IMR-90 (cell line): ENCODE measurements around the gene TEX47. TPM values are rescaled to one million over a fixed set of nuclear protein-coding genes. Genes with fewer than 3 reads are reported as not detected.

Experiments used
- ATAC-seq: fragments of 200-7000 bp; cut with Tn5 transposase; 2 replicates; pipeline ENCODE4 v1.9.1; 2020; ENCODE audit warnings: low read depth, mild to moderate bottlenecking, moderate library complexity
- BruUV-seq: library from RNA; stranded (reverse); fragments of 400-500 nt; replicated peaks from 2 replicates; lab custom pipeline; 2021; lab: Mats Ljungman, UMichigan
- CTCF ChIA-PET: fragments of 300-600 bp; formaldehyde crosslinking; extraction: SDS; loops from one replicate; lab custom pipeline; 2021; ENCODE audit warnings: antibody characterized with exemption; lab: Yijun Ruan, JAX
- POLR2A ChIA-PET: fragments of 300-600 bp; sonication (Branson Sonifier 250); formaldehyde crosslinking; loops from one replicate; lab custom pipeline; 2022; ENCODE audit warnings: antibody characterized with exemption; ENCODE audit not compliant: unreplicated experiment; lab: Charles Lee
- DNase-seq: peaks from one replicate; pipeline ENCODE4 v3.0.0; 2013
- H2AFZ ChIP-seq: replicated peaks from 2 replicates; pipeline ENCODE3; 2013; ENCODE audit warnings: low read length, mild to moderate bottlenecking; ENCODE audit not compliant: poor library complexity
- H2AK5ac ChIP-seq: 2 replicates; pipeline ENCODE4 v1.6.1; 2013; ENCODE audit warnings: low read depth, low read length, inconsistent platforms
- H2AK9ac ChIP-seq: replicated peaks from 2 replicates; pipeline ENCODE3; 2013; ENCODE audit warnings: mild to moderate bottlenecking, low read depth, low read length, moderate library complexity; ENCODE audit not compliant: poor library complexity
- H2BK120ac ChIP-seq: 2 replicates; pipeline ENCODE4 v1.6.1; 2013; ENCODE audit warnings: low read depth, low read length, inconsistent platforms
- H2BK15ac ChIP-seq: 3 replicates; pipeline ENCODE4 v1.6.1; 2013; ENCODE audit warnings: low read depth, low read length, inconsistent platforms
- H2BK20ac ChIP-seq: 2 replicates; pipeline ENCODE4 v1.6.1; 2013; ENCODE audit warnings: low read depth, mild to moderate bottlenecking, inconsistent platforms, low read length, moderate library complexity
- H2BK5ac ChIP-seq: 2 replicates; pipeline ENCODE4 v1.6.1; 2013; ENCODE audit warnings: mild to moderate bottlenecking, low read depth, low read length, inconsistent platforms; ENCODE audit not compliant: poor library complexity, severe bottlenecking
- H3K14ac ChIP-seq: replicated peaks from 2 replicates; pipeline ENCODE4 v1.6.1; 2013; ENCODE audit warnings: low read depth, low read length, inconsistent platforms
- H3K18ac ChIP-seq: 2 replicates; pipeline ENCODE4 v1.6.1; 2013; ENCODE audit warnings: low read depth, low read length, control low read depth
- H3K23ac ChIP-seq: 2 replicates; pipeline ENCODE4 v1.6.1; 2013; ENCODE audit warnings: low read depth, low read length, inconsistent platforms
- H3K27ac ChIP-seq: 2 replicates; pipeline ENCODE4 v1.5.1; 2013; ENCODE audit warnings: mild to moderate bottlenecking, control low read depth, low read length; ENCODE audit not compliant: insufficient read depth
- H3K27me3 ChIP-seq: 2 replicates; pipeline ENCODE4 v1.6.1; 2013; ENCODE audit warnings: low read length; ENCODE audit not compliant: control insufficient read depth, insufficient read depth
- H3K36me3 ChIP-seq: 2 replicates; pipeline ENCODE4 v1.6.1; 2013; ENCODE audit warnings: low read length, mixed read lengths; ENCODE audit not compliant: control insufficient read depth, insufficient read depth
- H3K4ac ChIP-seq: 2 replicates; pipeline ENCODE4 v1.6.1; 2013; ENCODE audit warnings: low read depth, low read length, inconsistent platforms
- H3K4me1 ChIP-seq: 2 replicates; pipeline ENCODE4 v1.6.1; 2013; ENCODE audit warnings: low read length, mixed read lengths; ENCODE audit not compliant: control insufficient read depth, insufficient read depth
- H3K4me2 ChIP-seq: 2 replicates; pipeline ENCODE4 v1.6.1; 2013; ENCODE audit warnings: low read depth, mild to moderate bottlenecking, control low read depth, low read length, moderate library complexity
- H3K4me3 ChIP-seq: 2 replicates; pipeline ENCODE4 v1.5.1; 2013; ENCODE audit warnings: low read depth, mild to moderate bottlenecking, control low read depth, low read length, moderate library complexity; ENCODE audit not compliant: insufficient read depth
- H3K56ac ChIP-seq: 2 replicates; pipeline ENCODE4 v1.6.1; 2013; ENCODE audit warnings: low read length, inconsistent platforms; ENCODE audit not compliant: insufficient read depth; ENCODE audit errors: extremely low read depth
- H3K79me1 ChIP-seq, 2 experiments: 2 replicates each; pipeline ENCODE4 v1.6.1; 2013; ENCODE audit warnings: low read length in 2 of 2, inconsistent platforms in 1 of 2, low read depth in 1 of 2
- H3K9ac ChIP-seq: 2 replicates; pipeline ENCODE4 v1.6.1; 2013; ENCODE audit warnings: low read depth, low read length, control low read depth
- H3K9me1 ChIP-seq: 2 replicates; pipeline ENCODE4 v1.6.1; 2013; ENCODE audit warnings: low read length, inconsistent platforms; ENCODE audit not compliant: insufficient read depth
- H3K9me3 ChIP-seq: 2 replicates; pipeline ENCODE4 v1.6.1; 2013; ENCODE audit warnings: low read length; ENCODE audit not compliant: control insufficient read depth, insufficient read depth
- H4K20me1 ChIP-seq: 2 replicates; pipeline ENCODE4 v1.6.1; 2013; ENCODE audit warnings: low read length, inconsistent platforms; ENCODE audit not compliant: insufficient read depth
- H4K5ac ChIP-seq: 2 replicates; pipeline ENCODE4 v1.6.1; 2013; ENCODE audit warnings: mild to moderate bottlenecking, low read depth, low read length, control low read depth
- H4K8ac ChIP-seq, 2 experiments: 2 replicates each; pipeline ENCODE4 v1.6.1; 2013; ENCODE audit warnings: low read depth in 2 of 2, low read length in 2 of 2, control low read depth in 1 of 2, inconsistent platforms in 1 of 2
- H4K91ac ChIP-seq: 2 replicates; pipeline ENCODE4 v1.6.1; 2013; ENCODE audit warnings: low read depth, low read length, inconsistent platforms; ENCODE audit not compliant: insufficient read depth
- CEBPB ChIP-seq: IDR thresholded peaks from 2 replicates; pipeline ENCODE4 v1.6.1; 2012; ENCODE audit warnings: low read depth, low read length, improper control_type of control experiment
- MAZ ChIP-seq: IDR thresholded peaks from 2 replicates; pipeline ENCODE4 v1.6.1; 2012; ENCODE audit warnings: low read depth, mild to moderate bottlenecking, low read length, improper control_type of control experiment, moderate library complexity, borderline replicate concordance
- POLR2A ChIP-seq: IDR thresholded peaks from 2 replicates; pipeline ENCODE4 v1.6.1; 2012; ENCODE audit warnings: mild to moderate bottlenecking, low read depth, low read length
- RCOR1 ChIP-seq: IDR thresholded peaks from 2 replicates; pipeline ENCODE4 v1.6.1; 2012; ENCODE audit warnings: mild to moderate bottlenecking, low read length, improper control_type of control experiment; ENCODE audit not compliant: insufficient replicate concordance
- RFX5 ChIP-seq: IDR thresholded peaks from 2 replicates; pipeline ENCODE4 v1.8.0; 2012; ENCODE audit warnings: low read depth, mild to moderate bottlenecking, low read length, moderate library complexity
- SMC3 ChIP-seq: fragments of 150-350 bp; IDR thresholded peaks from 2 replicates; pipeline ENCODE4 v1.6.1; 2016; ENCODE audit warnings: low read depth, mild to moderate bottlenecking, antibody characterized with exemption, low read length, moderate library complexity
- dilution Hi-C: fragments of 300-500 bp; cut with HindIII; formaldehyde crosslinking; loops from one replicate; pipeline ENCODE4 v1.14.3; 2018; ENCODE audit warnings: low sequenced_read_pairs; ENCODE audit not compliant: unreplicated experiment
- in situ Hi-C: fragments of 300-500 bp; cut with MboI; formaldehyde crosslinking; loops from 3 replicates; pipeline ENCODE4 v1.14.3; 2019; ENCODE audit warnings: low sequenced_read_pairs, inconsistent platforms, mixed read lengths
- intact Hi-C: fragments of 100-400 bp; cut with micrococcal nuclease; formaldehyde crosslinking; loops from 2 replicates; pipeline ENCODE4 v1.10.0; 2022
- polyA plus RNA-seq, 3 experiments: library from polyadenylated mRNA; depleted of rRNA; stranded (reverse); fragments of >200 nt; gene quantifications; 2 replicates each; pipeline ENCODE4 v1.2.3, GENCODE V29; 2012; ENCODE audit warnings: low replicate concordance in 1 of 3
- total RNA-seq: library from RNA; depleted of rRNA; stranded (reverse); fragments of >200 nt; gene quantifications from 2 replicates; pipeline ENCODE4 v1.2.3, GENCODE V29; 2012
- TF ChIP-seq, protein P1 (sequence below): fragments of 150-350 bp; IDR thresholded peaks from 2 replicates; pipeline ENCODE4 v1.6.1; 2016; ENCODE audit warnings: low read depth, mild to moderate bottlenecking, low read length, moderate library complexity, borderline replicate concordance
- TF ChIP-seq, protein P2 (sequence below): conservative IDR thresholded peaks from 2 replicates; pipeline ENCODE4 v1.5.1; 2012; ENCODE audit warnings: mild to moderate bottlenecking, low read depth, low read length, improper control_type of control experiment

Gene TEX47
- total and polyA plus RNA-seq, 2 of the 4 experiments (the other 2 are of a cell fraction), result not detected

GRCh38 chr7:88775838-88776237, 19.7 kb downstream of the TEX47 start:
- Histone ChIP-seq H3K27me3 (no peaks in the 10 kb centered on the region), H2AFZ (no peak overlapping the region), H2AK5ac (no peak overlapping the region), H3K36me3 (no peaks in the 10 kb centered on the region), H3K4me3 (no peak overlapping the region), H4K91ac (no peak overlapping the region), H3K9me1 (no peaks in the 10 kb centered on the region), H3K4ac (no peak overlapping the region), H2BK120ac (no peak overlapping the region), H3K9me3 (peaks cover 6% of the 10 kb centered on the region), H3K56ac (no peak overlapping the region), H3K4me2 (no peak overlapping the region), H2BK20ac (no peak overlapping the region), H4K8ac (no peak overlapping the region), H3K79me1 (no peaks in the 10 kb centered on the region), H2BK15ac (no peak overlapping the region), H2AK9ac (no peak overlapping the region), H2BK5ac (no peak overlapping the region), H3K14ac (no peak overlapping the region), H3K27ac (no peak overlapping the region), H3K23ac (no peak overlapping the region), H4K5ac (no peak overlapping the region), H4K20me1 (no peaks in the 10 kb centered on the region), H3K18ac (no peak overlapping the region), H3K9ac (no peak overlapping the region), H3K4me1 (no peaks in the 10 kb centered on the region)
- intact Hi-C loops (no loop called here), dilution Hi-C loops (no loop called here), in situ Hi-C loops (loop anchor here (25.0 kb wide), 2 partner anchors 1311 to 1536 kb away; partner anchors contain the start of gene FAM237B)
- DNase-seq (no peak), ATAC-seq (no peak)
- no TSS peak for BruUV-seq
- POLR2A ChIA-PET, result no interaction called here
- CTCF ChIA-PET, result no interaction called here
- TF ChIP-seq MAZ, result no peak
- no peak for TF ChIP-seq RCOR1
- peak; percentile 46 for TF ChIP-seq CEBPB
- TF ChIP-seq, protein P1, sequence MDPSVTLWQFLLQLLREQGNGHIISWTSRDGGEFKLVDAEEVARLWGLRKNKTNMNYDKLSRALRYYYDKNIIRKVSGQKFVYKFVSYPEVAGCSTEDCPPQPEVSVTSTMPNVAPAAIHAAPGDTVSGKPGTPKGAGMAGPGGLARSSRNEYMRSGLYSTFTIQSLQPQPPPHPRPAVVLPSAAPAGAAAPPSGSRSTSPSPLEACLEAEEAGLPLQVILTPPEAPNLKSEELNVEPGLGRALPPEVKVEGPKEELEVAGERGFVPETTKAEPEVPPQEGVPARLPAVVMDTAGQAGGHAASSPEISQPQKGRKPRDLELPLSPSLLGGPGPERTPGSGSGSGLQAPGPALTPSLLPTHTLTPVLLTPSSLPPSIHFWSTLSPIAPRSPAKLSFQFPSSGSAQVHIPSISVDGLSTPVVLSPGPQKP, result no peak
- no peak for TF ChIP-seq RFX5
- TF ChIP-seq, protein P2, sequence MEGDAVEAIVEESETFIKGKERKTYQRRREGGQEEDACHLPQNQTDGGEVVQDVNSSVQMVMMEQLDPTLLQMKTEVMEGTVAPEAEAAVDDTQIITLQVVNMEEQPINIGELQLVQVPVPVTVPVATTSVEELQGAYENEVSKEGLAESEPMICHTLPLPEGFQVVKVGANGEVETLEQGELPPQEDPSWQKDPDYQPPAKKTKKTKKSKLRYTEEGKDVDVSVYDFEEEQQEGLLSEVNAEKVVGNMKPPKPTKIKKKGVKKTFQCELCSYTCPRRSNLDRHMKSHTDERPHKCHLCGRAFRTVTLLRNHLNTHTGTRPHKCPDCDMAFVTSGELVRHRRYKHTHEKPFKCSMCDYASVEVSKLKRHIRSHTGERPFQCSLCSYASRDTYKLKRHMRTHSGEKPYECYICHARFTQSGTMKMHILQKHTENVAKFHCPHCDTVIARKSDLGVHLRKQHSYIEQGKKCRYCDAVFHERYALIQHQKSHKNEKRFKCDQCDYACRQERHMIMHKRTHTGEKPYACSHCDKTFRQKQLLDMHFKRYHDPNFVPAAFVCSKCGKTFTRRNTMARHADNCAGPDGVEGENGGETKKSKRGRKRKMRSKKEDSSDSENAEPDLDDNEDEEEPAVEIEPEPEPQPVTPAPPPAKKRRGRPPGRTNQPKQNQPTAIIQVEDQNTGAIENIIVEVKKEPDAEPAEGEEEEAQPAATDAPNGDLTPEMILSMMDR, result no peak
- no peak for TF ChIP-seq POLR2A
- no peak for TF ChIP-seq SMC3
